ENCODE measurements around the gene AKAP13. TPM values are rescaled to one million over a fixed set of nuclear protein-coding genes. Genes with fewer than 3 reads are reported as not detected.

Gene AKAP13
- total RNA-seq, 1 donor from 2014 or later: 443 TPM

Small RNA genes within 50 kb of the gene (microRNA-seq; reads per million reads assigned to microRNA genes)
- not detected for gene MIR1276 (ENCODE audit: borderline number of aligned reads)
- gene MIR7706 (ENCODE audit: borderline number of aligned reads): 17.1 reads per million, percentile 25 among the genes with 10 or more reads in this experiment
